OCI-LY3 (cell line): ENCODE measurements around the gene ARHGAP15.

ENCODE experiments used
- H2AFZ ChIP-seq: fragments of 200-600, 300-600 bp; shearing (Covaris generic); 2 replicates; pipeline ENCODE4 v1.6.0; 2014; ENCODE audit warnings: antibody characterized with exemption, low read depth, low read length
- H3K27ac ChIP-seq: fragments of 200-600, 300-600 bp; sonication (generic); 2 replicates; pipeline ENCODE4 v1.5.1; 2014; ENCODE audit warnings: mild to moderate bottlenecking, low read length, moderate library complexity, mixed read lengths
- H3K27me3 ChIP-seq: fragments of 200-600, 300-600 bp; sonication (generic); 2 replicates; pipeline ENCODE4 v1.6.1; 2014; ENCODE audit warnings: low read depth, low read length, mixed read lengths
- H3K36me3 ChIP-seq: fragments of 200-600, 300-600 bp; sonication (generic); replicated peaks from 2 replicates; pipeline ENCODE3; 2014; ENCODE audit warnings: low read depth, low read length, mixed read lengths
- H3K4me1 ChIP-seq: fragments of 300-600, 200-600 bp; sonication (generic); 2 replicates; pipeline ENCODE4 v1.6.1; 2014; ENCODE audit warnings: low read length, mixed read lengths
- H3K4me2 ChIP-seq: fragments of 200-600, 300-600 bp; sonication (generic); 2 replicates; pipeline ENCODE4 v1.6.1; 2014; ENCODE audit warnings: low read length, mixed read lengths
- H3K4me3 ChIP-seq: fragments of 300-600, 200-600 bp; sonication (generic); 2 replicates; pipeline ENCODE4 v1.5.1; 2014; ENCODE audit warnings: antibody characterized with exemption, mild to moderate bottlenecking, low read length, moderate library complexity
- H3K79me2 ChIP-seq: fragments of 300-600, 200-600 bp; shearing (Covaris generic); 2 replicates; pipeline ENCODE4 v1.6.1; 2014; ENCODE audit warnings: mild to moderate bottlenecking, low read length, mixed read lengths
- H3K9ac ChIP-seq: fragments of 300-600, 200-600 bp; shearing (Covaris generic); 2 replicates; pipeline ENCODE4 v1.6.0; 2014; ENCODE audit warnings: mild to moderate bottlenecking, low read length, moderate library complexity
- H3K9me3 ChIP-seq: fragments of 200-600, 300-600 bp; shearing (Covaris generic); 2 replicates; pipeline ENCODE4 v1.6.1; 2014; ENCODE audit warnings: low read length, mixed read lengths; ENCODE audit not compliant: insufficient read depth
- H4K20me1 ChIP-seq: fragments of 200-600, 300-600 bp; sonication (generic); 2 replicates; pipeline ENCODE4 v1.6.1; 2016; ENCODE audit warnings: low read length, mixed read lengths; ENCODE audit not compliant: insufficient read depth
- EZH2phosphoT487 ChIP-seq: fragments of 200-600 bp; shearing (Covaris generic); IDR thresholded peaks from 2 replicates; pipeline ENCODE4 v1.6.1; 2018; ENCODE audit warnings: antibody characterized with exemption, mixed run types, low read depth
- TF ChIP-seq, protein P1 (sequence below): fragments of 200-600, 300-600 bp; sonication (generic); IDR thresholded peaks from 2 replicates; pipeline ENCODE4 v1.5.1; 2014; ENCODE audit warnings: antibody characterized with exemption, low read length, low read depth

ARHGAP15 gene

DNA sequence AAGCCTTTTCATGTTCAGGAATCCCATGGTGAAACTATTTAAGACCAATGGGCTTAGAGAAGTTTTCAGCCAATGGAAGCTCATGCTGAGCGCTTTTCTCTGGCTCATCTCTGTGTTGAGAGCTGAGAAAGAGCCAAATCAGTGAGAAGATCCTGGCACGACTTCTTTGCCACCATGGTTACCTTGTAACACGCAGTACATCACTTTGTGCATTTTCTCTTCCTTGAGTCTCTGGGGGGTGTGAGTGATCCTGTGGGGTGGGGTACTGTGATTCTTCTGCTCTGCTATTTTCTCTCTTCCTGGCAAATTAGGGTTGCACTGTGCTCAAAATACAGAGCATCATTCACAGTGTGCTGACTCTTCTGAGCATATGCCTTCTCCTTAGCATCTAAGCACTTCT is 664.2 kb downstream of the ARHGAP15 start:
- Histone ChIP-seq H2AFZ (no peak overlapping the region), H3K27ac (no peak overlapping the region), H3K27me3 (no peaks in the 10 kb centered on the region), H3K4me1 (no peaks in the 10 kb centered on the region), H3K79me2 (no peaks in the 10 kb centered on the region), H3K9me3 (no peaks in the 10 kb centered on the region), H3K4me3 (no peak overlapping the region), H3K36me3 (no peaks in the 10 kb centered on the region), H3K4me2 (no peak overlapping the region), H4K20me1 (no peaks in the 10 kb centered on the region), H3K9ac (no peak overlapping the region)
- no peak for TF ChIP-seq EZH2phosphoT487
- TF ChIP-seq, protein P1, sequence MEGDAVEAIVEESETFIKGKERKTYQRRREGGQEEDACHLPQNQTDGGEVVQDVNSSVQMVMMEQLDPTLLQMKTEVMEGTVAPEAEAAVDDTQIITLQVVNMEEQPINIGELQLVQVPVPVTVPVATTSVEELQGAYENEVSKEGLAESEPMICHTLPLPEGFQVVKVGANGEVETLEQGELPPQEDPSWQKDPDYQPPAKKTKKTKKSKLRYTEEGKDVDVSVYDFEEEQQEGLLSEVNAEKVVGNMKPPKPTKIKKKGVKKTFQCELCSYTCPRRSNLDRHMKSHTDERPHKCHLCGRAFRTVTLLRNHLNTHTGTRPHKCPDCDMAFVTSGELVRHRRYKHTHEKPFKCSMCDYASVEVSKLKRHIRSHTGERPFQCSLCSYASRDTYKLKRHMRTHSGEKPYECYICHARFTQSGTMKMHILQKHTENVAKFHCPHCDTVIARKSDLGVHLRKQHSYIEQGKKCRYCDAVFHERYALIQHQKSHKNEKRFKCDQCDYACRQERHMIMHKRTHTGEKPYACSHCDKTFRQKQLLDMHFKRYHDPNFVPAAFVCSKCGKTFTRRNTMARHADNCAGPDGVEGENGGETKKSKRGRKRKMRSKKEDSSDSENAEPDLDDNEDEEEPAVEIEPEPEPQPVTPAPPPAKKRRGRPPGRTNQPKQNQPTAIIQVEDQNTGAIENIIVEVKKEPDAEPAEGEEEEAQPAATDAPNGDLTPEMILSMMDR = no peak

DNA sequence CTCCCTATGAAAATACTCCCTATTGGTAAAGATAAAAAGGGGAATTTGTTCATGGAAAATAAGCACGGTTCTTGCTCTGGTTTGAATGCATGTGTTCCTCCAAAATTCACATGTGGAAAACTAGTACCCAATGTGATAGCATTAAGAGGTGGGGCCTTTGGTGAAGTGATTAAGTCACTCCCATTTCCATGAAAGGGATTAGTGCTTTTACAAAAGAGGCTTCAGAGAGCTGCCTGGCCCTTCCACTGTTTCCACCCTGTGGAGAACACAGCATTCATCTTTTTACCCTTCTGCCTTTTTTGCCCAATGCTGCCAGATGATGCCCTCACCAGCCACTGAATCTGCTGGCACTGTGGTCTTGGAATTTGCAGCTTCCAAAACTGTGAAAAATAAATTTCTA is 666.8 kb downstream of the ARHGAP15 start:
- Histone ChIP-seq H2AFZ (no peak overlapping the region), H3K9ac (no peak overlapping the region), H3K4me3 (no peak overlapping the region), H3K27me3 (no peaks in the 10 kb centered on the region), H3K27ac (no peak overlapping the region), H3K9me3 (no peaks in the 10 kb centered on the region), H3K79me2 (no peaks in the 10 kb centered on the region), H3K36me3 (no peaks in the 10 kb centered on the region), H4K20me1 (no peaks in the 10 kb centered on the region), H3K4me2 (no peak overlapping the region), H3K4me1 (0 out of 2 replicates have a peak, but pooled peaks cover 5% of the 10 kb centered on the region)
- TF ChIP-seq EZH2phosphoT487 = no peak
- TF ChIP-seq, protein P1 = no peak

DNA sequence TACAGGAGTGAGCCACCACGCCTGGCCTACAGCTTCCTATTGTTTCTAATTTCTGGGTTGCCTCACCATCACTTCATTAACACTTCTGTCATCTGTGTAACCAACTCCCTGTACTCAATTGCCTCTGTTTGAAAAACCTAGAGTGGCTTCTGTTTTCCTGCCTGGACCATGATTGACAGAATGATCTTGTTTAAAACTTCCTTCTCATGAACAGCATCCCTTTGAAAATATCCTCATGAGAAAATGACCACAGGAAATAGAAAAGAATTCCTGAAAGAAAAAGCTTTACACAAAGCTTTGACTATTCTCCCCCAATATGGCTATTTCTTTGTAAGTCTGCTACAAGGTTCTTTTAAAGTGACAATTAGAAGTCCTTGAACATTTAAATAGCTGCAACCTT is 672.3 kb downstream of the ARHGAP15 start:
- Histone ChIP-seq H3K9ac (0 out of 2 replicates have a peak overlapping the region, but pooled peaks have one; percentile 79), H2AFZ (no peak overlapping the region)

DNA sequence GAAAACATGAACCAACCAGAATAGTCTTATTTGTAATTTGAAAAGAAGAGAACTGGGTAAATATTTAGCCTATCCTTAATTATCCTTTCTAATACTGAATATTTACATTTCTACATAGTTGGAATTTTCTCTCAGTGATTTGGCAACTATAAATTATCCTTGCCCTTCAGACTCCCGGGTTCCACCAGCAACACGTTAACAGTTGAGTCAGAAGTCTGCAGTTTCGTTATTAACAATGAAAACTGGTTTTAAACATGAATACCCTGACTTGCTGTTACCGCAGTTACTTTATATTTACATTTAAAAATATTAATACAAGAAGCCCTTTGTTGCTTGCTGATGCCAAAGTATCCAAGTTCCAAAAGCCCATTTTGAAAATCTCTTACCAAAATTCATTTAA is 673.0 kb downstream of the ARHGAP15 start:
- Histone ChIP-seq H3K4me3 (peak overlapping the region; percentile 68), H3K4me1 (peaks cover 39% of the 10 kb centered on the region), H2AFZ (peak overlapping the region; percentile 66), H4K20me1 (no peaks in the 10 kb centered on the region), H3K9me3 (no peaks in the 10 kb centered on the region), H3K36me3 (peaks cover 4% of the 10 kb centered on the region), H3K27ac (peak overlapping the region; percentile 98), H3K4me2 (peak overlapping the region; percentile 92), H3K79me2 (no peaks in the 10 kb centered on the region), H3K27me3 (no peaks in the 10 kb centered on the region), H3K9ac (peak overlapping the region; percentile 79)
- no peak for TF ChIP-seq EZH2phosphoT487
- TF ChIP-seq, protein P1 = no peak

More for the DNA sequence above, 672.3 kb downstream of the ARHGAP15 start:
- H4K20me1 ChIP-seq = no peaks in the 10 kb centered on the region
- peaks cover 4% of the 10 kb centered on the region for H3K36me3 ChIP-seq
- peak overlapping the region; percentile 92 for H3K4me2 ChIP-seq
- peaks cover 39% of the 10 kb centered on the region for H3K4me1 ChIP-seq
- no peak for TF ChIP-seq EZH2phosphoT487
- TF ChIP-seq, protein P1 = no peak
- H3K4me3 ChIP-seq = no peak overlapping the region
- H3K79me2 ChIP-seq = no peaks in the 10 kb centered on the region
- H3K27me3 ChIP-seq = no peaks in the 10 kb centered on the region
- no peaks in the 10 kb centered on the region for H3K9me3 ChIP-seq
- peak overlapping the region; percentile 98 for H3K27ac ChIP-seq
